ENCODE measurements around the gene FRMD1.

GRCh38 chr6:168015009-168015408 is 64.0 kb downstream of the FRMD1 start:
- TF ChIP-seq, protein P1, sequence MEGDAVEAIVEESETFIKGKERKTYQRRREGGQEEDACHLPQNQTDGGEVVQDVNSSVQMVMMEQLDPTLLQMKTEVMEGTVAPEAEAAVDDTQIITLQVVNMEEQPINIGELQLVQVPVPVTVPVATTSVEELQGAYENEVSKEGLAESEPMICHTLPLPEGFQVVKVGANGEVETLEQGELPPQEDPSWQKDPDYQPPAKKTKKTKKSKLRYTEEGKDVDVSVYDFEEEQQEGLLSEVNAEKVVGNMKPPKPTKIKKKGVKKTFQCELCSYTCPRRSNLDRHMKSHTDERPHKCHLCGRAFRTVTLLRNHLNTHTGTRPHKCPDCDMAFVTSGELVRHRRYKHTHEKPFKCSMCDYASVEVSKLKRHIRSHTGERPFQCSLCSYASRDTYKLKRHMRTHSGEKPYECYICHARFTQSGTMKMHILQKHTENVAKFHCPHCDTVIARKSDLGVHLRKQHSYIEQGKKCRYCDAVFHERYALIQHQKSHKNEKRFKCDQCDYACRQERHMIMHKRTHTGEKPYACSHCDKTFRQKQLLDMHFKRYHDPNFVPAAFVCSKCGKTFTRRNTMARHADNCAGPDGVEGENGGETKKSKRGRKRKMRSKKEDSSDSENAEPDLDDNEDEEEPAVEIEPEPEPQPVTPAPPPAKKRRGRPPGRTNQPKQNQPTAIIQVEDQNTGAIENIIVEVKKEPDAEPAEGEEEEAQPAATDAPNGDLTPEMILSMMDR (conservative IDR thresholded peaks at IDR 0.05; ENCODE audit: low read depth, low read length) = no peak
- TF ChIP-seq EZH2phosphoT487 (IDR thresholded peaks at IDR 0.05; ENCODE audit: borderline replicate concordance, low read length) = no peak
